Upper lobe of right lung (tissue), 1 donor: Measurements from ENCODE around the gene FBXO34. TPM values are rescaled to one million over a fixed set of nuclear protein-coding genes. Genes with fewer than 3 reads are reported as not detected.

Experiments used
- ATAC-seq: fragments of 200-7000 bp; cut with Tn5 transposase; one replicate; pipeline ENCODE4 v1.9.1; 2020; ENCODE audit warnings: mild to moderate bottlenecking, moderate library complexity
- DNase-seq: peaks from one replicate; pipeline ENCODE4 v3.0.0-alpha.2; 2020
- H3K27ac ChIP-seq: fragments of 200-600 bp; one replicate; pipeline ENCODE4 v1.8.0; 2022
- H3K27me3 ChIP-seq: fragments of 200-600 bp; one replicate; pipeline ENCODE4 v1.8.0; 2022; ENCODE audit warnings: mild to moderate bottlenecking
- H3K36me3 ChIP-seq: fragments of 200-600 bp; one replicate; pipeline ENCODE4 v1.8.0; 2022
- H3K4me1 ChIP-seq: fragments of 200-600 bp; one replicate; pipeline ENCODE4 v1.8.0; 2022
- H3K4me3 ChIP-seq: fragments of 200-600 bp; one replicate; pipeline ENCODE4 v1.8.0; 2022; ENCODE audit warnings: mild to moderate bottlenecking
- H3K9me3 ChIP-seq: fragments of 200-600 bp; one replicate; pipeline ENCODE4 v1.8.0; 2022
- intact Hi-C: fragments of 100-400 bp; cut with DNase I; formaldehyde crosslinking; loops from one replicate; pipeline ENCODE4 v1.11.0; 2022
- total RNA-seq: library from RNA; stranded (reverse); fragmentation: NEBNext Ultra II Directional; extraction: Animal tissue kit (Norgen Biotek cat#: 25700); gene quantifications from one replicate; pipeline ENCODE4 v1.2.1, GENCODE V29; 2021
- TF ChIP-seq, protein P1 (sequence below): fragments of 200-600 bp; IDR thresholded peaks from one replicate; pipeline ENCODE4 v1.8.0; 2022; ENCODE audit warnings: antibody characterized with exemption
- donor health status: DM: no; HTN: yes; CAD: no; lungs with severe emphysema.

Gene FBXO34
- total RNA-seq, 1 donor from 2014 or later = 29.2 TPM

DNA sequence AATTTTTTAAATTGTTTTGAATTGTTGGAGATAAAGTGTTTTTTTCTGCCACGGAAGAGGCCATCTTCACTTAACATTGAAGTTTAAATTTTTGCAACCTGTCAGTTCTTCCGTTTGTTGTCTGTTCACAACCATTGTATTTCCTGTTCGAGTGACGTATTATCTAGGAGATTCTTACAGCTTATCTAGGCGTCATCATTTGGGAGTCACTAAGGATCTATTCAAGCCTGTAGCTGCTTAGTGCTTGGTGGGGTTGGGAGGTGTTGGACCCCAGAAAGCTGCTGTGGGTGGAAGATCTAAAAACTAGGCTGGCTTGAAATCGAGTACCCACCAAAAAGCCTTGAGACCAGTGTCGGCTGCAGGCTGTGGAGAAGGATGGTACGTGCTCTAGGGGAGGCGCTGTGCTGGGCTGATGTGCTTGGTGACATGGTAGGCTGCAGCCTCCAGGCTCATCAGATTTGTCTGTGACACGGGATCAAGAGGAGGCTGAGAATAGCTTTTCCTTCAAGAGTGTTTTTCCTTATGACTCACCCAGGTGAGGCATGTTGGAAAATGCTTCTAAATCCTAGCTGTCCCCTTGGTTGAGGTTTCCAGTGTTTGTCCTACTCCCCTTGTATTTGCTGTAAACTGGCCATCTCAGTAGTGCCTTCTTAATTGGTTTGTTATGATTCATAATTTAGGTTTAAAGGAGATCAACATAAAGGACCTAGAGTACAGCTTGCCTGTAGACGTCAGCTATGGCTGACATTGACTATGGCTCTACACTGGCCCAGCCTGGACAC lies 82.7 kb downstream of the FBXO34 start:
- TF ChIP-seq, protein P1, sequence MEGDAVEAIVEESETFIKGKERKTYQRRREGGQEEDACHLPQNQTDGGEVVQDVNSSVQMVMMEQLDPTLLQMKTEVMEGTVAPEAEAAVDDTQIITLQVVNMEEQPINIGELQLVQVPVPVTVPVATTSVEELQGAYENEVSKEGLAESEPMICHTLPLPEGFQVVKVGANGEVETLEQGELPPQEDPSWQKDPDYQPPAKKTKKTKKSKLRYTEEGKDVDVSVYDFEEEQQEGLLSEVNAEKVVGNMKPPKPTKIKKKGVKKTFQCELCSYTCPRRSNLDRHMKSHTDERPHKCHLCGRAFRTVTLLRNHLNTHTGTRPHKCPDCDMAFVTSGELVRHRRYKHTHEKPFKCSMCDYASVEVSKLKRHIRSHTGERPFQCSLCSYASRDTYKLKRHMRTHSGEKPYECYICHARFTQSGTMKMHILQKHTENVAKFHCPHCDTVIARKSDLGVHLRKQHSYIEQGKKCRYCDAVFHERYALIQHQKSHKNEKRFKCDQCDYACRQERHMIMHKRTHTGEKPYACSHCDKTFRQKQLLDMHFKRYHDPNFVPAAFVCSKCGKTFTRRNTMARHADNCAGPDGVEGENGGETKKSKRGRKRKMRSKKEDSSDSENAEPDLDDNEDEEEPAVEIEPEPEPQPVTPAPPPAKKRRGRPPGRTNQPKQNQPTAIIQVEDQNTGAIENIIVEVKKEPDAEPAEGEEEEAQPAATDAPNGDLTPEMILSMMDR = no peak
- H3K27ac ChIP-seq = no peak overlapping the region
- H3K4me1 ChIP-seq = no peaks in the 10 kb centered on the region
- no peaks in the 10 kb centered on the region for H3K9me3 ChIP-seq
- no peaks in the 10 kb centered on the region for H3K27me3 ChIP-seq
- intact Hi-C loops = no loop called here
- no peak overlapping the region for H3K4me3 ChIP-seq
- peaks cover 31% of the 10 kb centered on the region for H3K36me3 ChIP-seq
- no peak for DNase-seq
- ATAC-seq = no peak

DNA sequence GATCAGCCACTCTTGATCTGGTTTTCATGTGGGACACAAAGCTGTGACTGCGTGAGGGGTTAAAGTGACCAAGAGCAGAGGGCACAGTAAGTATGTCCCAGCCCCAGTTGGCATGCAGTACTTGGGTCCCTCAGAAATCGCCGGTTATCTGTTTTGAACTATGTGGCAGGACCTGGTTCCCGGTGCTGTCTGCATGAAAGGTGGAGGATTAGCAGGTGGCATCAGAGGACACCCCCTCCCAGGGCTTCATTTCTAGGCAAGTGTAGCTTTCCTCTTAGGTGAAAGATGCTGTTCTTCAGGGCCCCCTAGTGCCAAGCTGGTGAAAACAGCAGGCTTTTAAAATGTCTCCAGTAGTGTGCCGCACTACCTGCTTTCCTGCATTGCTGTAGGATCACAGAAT lies 83.3 kb downstream of the FBXO34 start:
- Histone ChIP-seq H3K27ac (no peak overlapping the region), H3K27me3 (no peaks in the 10 kb centered on the region), H3K36me3 (peaks cover 31% of the 10 kb centered on the region), H3K4me1 (no peaks in the 10 kb centered on the region), H3K9me3 (no peaks in the 10 kb centered on the region), H3K4me3 (no peak overlapping the region)
- intact Hi-C loops = no loop called here
- TF ChIP-seq, protein P1 = peak; percentile 62
- ATAC-seq = peak; percentile 85
- DNase-seq = no peak

DNA sequence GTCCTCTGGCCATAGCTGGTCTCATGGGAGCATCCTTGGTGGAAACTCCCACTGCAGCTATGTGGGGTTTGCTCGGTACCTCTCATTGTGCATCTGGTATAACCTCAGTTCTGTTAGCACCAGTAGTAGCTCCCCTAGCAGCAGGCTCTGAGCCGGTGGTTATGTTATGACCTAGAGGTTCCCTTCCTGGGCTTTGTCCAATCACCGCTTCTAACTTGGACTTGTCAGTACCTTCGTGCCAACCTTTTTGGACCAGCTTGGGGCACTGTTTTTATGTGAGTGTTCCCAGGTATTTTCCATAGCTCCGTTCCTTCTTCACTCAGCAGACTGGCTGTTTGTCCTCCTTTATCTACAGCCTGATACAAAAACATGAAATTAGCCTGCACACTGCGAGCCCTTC lies 84.7 kb downstream of the FBXO34 start:
- TF ChIP-seq, protein P1 = no peak
- peaks cover 23% of the 10 kb centered on the region for H3K36me3 ChIP-seq
- H3K4me1 ChIP-seq = no peaks in the 10 kb centered on the region
- no peak overlapping the region for H3K27ac ChIP-seq
- no peak for DNase-seq
- no peak overlapping the region for H3K4me3 ChIP-seq
- intact Hi-C loops = no loop called here
- ATAC-seq = no peak
- no peaks in the 10 kb centered on the region for H3K9me3 ChIP-seq
- H3K27me3 ChIP-seq = no peaks in the 10 kb centered on the region

DNA sequence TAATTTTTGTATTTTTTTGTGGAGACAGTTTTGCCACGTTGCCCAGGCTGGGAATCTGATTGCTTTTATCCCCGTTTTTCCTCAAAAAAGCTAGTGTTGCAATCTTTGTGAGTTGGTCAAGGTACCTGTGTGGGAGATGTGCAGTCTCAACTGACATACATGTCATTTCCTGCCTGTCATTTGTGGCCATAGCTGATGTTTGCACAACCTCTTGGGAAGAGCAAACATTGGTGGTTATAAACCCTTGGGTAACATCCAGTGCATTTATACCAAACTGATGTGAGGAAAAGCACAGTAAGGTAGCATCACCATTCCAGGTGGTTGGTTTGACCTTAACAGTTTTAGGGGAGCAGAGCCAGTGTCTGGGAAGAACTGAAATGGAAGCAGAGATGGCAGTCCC lies 85.7 kb downstream of the FBXO34 start:
- no peak overlapping the region for H3K4me3 ChIP-seq
- no peaks in the 10 kb centered on the region for H3K9me3 ChIP-seq
- TF ChIP-seq, protein P1 = no peak
- H3K27me3 ChIP-seq = no peaks in the 10 kb centered on the region
- no peak for ATAC-seq
- H3K27ac ChIP-seq = no peak overlapping the region
- DNase-seq = no peak
- peaks cover 13% of the 10 kb centered on the region for H3K36me3 ChIP-seq
- intact Hi-C loops = no loop called here
- H3K4me1 ChIP-seq = no peaks in the 10 kb centered on the region

DNA sequence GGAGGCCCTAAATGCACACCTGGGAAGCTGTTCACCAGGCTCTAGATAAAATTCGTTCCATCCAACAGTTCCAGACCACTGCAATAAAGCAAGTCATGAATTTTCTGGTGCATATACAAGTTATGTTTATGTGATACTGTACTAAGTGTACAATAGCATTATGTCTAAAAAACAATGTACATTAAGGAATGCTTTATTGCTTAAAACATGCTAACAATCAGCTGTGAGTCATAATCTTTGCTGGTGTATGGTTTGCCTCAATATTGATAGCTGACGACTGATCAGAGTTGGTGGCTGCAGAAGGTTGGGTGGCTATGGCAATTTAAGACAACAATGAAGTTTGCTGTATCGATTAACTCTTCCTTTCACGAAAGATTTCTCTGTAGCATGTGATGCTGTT lies 88.1 kb downstream of the FBXO34 start:
- Histone ChIP-seq H3K27ac (no peak overlapping the region), H3K27me3 (no peaks in the 10 kb centered on the region), H3K4me3 (no peak overlapping the region), H3K4me1 (no peaks in the 10 kb centered on the region), H3K36me3 (no peaks in the 10 kb centered on the region), H3K9me3 (no peaks in the 10 kb centered on the region)
- ATAC-seq (no peak), DNase-seq (no peak)
- intact Hi-C loops = no loop called here
- TF ChIP-seq, protein P1 = no peak
